HL-60/S4 (cell line): ENCODE data around the gene RBM3.
"Not testable (repeated sequence)": the region's sequence is repeated elsewhere in the genome, so short reads cannot be mapped to it uniquely, and the experiment has no call there.

Source experiments
- in situ Hi-C: fragments of 300-500 bp; cut with MboI; formaldehyde crosslinking; loops from 2 replicates; pipeline ENCODE4 v1.14.3; 2022; ENCODE audit warnings: low sequenced_read_pairs

RBM3 gene

GRCh38 chrX:48574270-48575266 is at the start of gene RBM3:
RBM3 (plus strand) TSS chrX:48574484; CDS start chrX:48575181, 697 bp downstream.
- in situ Hi-C loops = no loop called here

DNA sequence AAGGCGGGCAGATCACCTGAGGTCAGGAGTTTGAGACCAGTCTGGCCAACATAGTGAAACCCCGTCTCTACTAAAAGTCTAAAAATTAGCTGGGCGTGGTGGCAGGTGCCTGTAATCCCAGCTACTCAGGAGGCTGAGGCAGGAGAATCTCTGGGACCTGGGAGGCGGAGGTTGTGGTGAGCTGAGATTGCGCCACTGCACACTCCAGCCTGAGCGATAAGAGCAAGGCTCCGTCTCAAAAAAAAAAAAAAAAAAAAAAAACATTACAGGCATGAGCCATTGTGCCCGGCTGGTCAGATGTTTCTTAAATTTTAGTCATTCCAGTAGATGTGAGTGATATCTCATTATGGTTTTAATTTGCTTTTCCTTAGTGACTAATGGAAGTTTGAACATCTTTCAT is 48.4 kb upstream of the RBM3 start:
- in situ Hi-C loops = not testable (repeated sequence)

- in situ Hi-C loops = no loop called here
Measured at GRCh38 chrX:48530736-48531135, 43.5 kb upstream of the RBM3 start.

DNA sequence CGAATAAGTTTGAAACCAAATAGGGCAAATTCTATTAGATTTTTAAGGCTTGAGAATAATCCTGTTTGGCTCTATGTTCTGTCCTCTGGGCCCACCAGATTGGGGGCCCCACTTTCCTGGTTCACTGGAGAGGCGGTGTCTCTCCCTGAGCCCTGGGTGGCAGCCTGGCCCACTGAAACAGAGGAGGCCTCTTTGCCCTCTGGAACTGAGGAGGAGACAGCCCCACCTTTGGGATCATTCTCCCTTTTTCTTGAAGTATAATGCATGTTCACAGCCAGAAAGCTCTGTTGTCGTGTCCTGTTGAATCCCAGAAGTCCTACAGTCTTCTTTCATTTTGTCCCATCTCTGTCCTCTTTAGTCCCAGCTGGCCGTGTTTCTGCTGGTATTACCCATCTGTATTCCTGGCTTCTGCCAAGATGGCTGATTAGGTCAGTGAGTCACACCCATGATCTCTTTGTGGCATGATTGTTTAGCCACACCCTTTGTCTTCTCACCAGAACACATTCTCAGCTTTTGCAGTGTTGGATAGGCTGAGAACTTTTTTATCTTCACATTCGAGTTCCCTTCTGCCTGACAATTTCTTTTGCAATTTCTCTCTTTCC is 42.8 kb upstream of the RBM3 start:
- in situ Hi-C loops = no loop called here

- in situ Hi-C loops = no loop called here
Measured at GRCh38 chrX:48532161-48532560, 42.1 kb upstream of the RBM3 start.

- in situ Hi-C loops = no loop called here
Measured at GRCh38 chrX:48533165-48533564, 41.1 kb upstream of the RBM3 start.

- in situ Hi-C loops = no loop called here
Measured at GRCh38 chrX:48538641-48539344, 35.5 kb upstream of the RBM3 start.

- in situ Hi-C loops = no loop called here
Measured at GRCh38 chrX:48539345-48540027, 34.8 kb upstream of the RBM3 start, which contains the start of gene TBC1D25. TBC1D25 (plus strand) TSS chrX:48539714; CDS start chrX:48539798, 84 bp downstream.

DNA sequence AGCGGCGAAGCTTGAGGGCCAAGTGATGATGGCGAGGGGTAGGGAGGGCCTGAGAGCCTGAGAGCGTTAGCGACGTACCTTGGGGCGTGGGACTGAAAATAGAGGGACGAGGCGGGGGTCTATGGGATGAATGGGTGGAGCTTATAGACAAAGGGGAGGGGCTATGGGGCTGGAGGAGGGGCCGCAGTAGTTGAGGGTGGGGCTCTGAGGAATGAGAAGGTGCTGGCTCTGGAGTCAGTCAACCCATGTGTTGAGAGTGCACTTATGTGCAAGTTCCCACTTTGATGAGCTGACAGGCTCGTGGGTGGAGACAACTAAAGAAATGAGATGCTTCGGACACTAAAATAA is 34.3 kb upstream of the RBM3 start:
- in situ Hi-C loops = no loop called here

GRCh38 chrX:48540480-48540879 is 33.8 kb upstream of the RBM3 start:
- in situ Hi-C loops = no loop called here

- in situ Hi-C loops = no loop called here
Measured at GRCh38 chrX:48541140-48541814, 33.0 kb upstream of the RBM3 start.

- in situ Hi-C loops = no loop called here
Measured at GRCh38 chrX:48548871-48549270, 25.4 kb upstream of the RBM3 start.

DNA sequence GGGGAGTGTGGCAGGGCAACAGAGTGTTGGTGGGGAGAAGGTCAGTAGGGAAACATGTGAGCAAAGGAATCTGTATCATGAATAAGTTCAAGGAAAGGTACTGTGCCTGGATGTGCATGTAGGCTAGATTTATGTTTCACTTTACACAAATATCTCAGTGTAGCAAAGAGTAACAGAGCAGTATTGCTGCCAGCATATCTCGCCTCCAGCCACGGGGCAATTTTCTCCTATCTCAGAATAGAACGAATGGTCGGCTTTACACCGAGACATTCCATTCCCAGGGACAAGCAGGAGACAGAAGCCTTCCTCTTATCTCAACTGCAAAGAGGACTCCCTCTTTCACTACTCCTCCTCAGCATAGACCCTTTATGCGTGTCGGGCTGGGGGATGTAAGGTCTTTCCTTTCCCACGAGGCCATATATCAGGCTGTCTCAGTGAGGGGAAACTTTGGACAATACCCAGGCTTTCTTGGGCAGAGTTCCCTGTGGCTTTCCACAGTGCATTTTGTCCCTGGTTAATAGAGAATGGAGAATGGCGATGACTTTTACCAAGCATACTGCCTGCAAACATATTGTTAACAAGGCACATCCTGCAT is 18.5 kb upstream of the RBM3 start:
- in situ Hi-C loops = not testable (repeated sequence)

DNA sequence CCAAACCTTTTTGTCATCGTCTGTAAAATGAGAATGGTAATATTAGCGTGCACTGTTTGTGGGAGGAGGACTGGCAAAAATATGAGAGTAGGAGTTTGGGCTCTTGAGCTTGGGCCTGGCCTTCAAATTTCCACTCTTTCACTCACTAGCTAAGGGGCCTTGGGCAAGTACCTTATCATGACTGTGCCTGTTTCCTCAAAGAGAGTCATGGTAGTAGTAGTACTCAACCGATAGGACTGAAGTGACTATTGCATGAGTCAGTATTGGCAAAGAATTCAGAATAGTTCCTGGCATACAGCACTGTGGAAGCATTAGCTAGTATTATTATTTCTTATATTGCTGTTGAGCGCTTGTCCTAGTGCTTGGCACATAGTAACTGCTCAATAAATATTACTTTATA is 16.0 kb upstream of the RBM3 start:
- in situ Hi-C loops = no loop called here

- in situ Hi-C loops = no loop called here
Measured at GRCh38 chrX:48559636-48560035, 14.6 kb upstream of the RBM3 start.

- in situ Hi-C loops = no loop called here
Measured at GRCh38 chrX:48560056-48560455, 14.2 kb upstream of the RBM3 start.

GRCh38 chrX:48560681-48561080 is 13.6 kb upstream of the RBM3 start:
- in situ Hi-C loops = no loop called here

DNA sequence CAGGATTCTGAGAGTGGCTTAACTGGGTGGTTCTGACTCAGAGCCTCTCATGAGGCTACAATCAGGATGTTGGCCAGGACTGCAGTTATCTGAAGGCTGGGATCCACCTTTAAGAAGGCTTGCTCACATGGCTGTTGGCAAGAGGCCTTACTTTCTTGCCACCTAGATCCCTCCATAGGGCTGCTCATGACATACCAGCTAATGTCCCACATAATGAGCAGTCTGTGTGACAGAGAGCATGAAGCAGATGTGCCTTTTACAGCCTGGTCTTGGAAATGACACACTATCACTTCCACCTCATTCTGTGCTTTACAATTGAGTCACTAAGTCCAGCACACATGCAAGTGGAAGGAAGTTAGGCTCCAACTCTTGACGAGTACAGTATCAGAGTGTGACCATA is 4.3 kb upstream of the RBM3 start:
- in situ Hi-C loops = no loop called here

GRCh38 chrX:48573690-48574269 is 504 bp upstream of the RBM3 start:
- in situ Hi-C loops = no loop called here

DNA sequence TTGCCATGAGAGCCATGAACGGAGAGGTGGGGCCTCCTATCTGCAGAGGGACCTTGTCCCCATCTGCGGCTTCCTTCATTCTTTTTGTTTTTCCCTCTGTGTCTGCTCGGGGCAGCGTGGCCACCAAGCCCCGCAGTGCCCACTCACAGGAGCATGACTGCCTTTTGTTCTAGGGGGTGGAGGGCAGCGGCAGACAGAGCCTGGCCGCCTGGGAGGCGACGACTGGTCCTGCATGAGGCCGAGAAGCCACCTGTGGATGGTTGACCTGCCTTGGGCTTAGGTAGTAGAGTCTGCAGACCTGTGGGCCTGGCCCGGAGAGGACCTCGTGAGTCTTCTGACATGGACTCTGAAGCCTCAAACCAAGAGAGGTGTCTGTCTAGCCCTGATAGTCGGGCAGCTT is 1.4 kb downstream of the RBM3 start:
- in situ Hi-C loops = no loop called here
